HepG2 (cell line): ENCODE data around the gene ABCD1.

Source experiments
- CTCF ChIP-seq: sonication (generic); formaldehyde crosslinking; IDR thresholded peaks from 2 replicates; pipeline ENCODE4 v1.5.0; 2020; ENCODE audit warnings: mild to moderate bottlenecking, missing genetic modification reagents, moderate library complexity
- IKZF1 ChIP-seq: fragments of 450-650 bp; IDR thresholded peaks from 2 replicates; pipeline ENCODE4 v1.7.1; 2016
- MAF1 ChIP-seq: sonication (generic); formaldehyde crosslinking; IDR thresholded peaks from 2 replicates; pipeline ENCODE4 v1.5.0; 2020; ENCODE audit warnings: missing genetic modification reagents, borderline replicate concordance
- PAXIP1 ChIP-seq: sonication (generic); formaldehyde crosslinking; conservative IDR thresholded peaks from 2 replicates; pipeline ENCODE4 v1.4.0; 2020; ENCODE audit warnings: mild to moderate bottlenecking, missing genetic modification reagents, moderate library complexity
- POLR2A ChIP-seq, 2 experiments: IDR thresholded peaks; 2 replicates each; pipeline ENCODE4 v1.6.1; 2011; ENCODE audit warnings: low read depth in 2 of 2, low read length in 2 of 2, mild to moderate bottlenecking in 1 of 2, moderate library complexity in 1 of 2; ENCODE audit not compliant: insufficient read depth in 1 of 2
- RNF2 ChIP-seq: fragments of 450-650 bp; conservative IDR thresholded peaks from 2 replicates; pipeline ENCODE4 v1.6.1; 2016; ENCODE audit warnings: low read depth
- SMARCC2 ChIP-seq: fragments of 450-650 bp; IDR thresholded peaks from 2 replicates; pipeline ENCODE4 v1.6.1; 2017; ENCODE audit warnings: antibody characterized with exemption, mild to moderate bottlenecking
- ZBTB20 ChIP-seq: sonication (generic); formaldehyde crosslinking; IDR thresholded peaks from 2 replicates; pipeline ENCODE4 v1.8.1; 2023; ENCODE audit warnings: missing genetic modification reagents, low read depth, mild to moderate bottlenecking, borderline replicate concordance
- ZNF512 ChIP-seq: sonication (generic); formaldehyde crosslinking; IDR thresholded peaks from 2 replicates; pipeline ENCODE4 v1.4.0; 2020; ENCODE audit warnings: mild to moderate bottlenecking, missing genetic modification reagents
- ZNF839 ChIP-seq: sonication (generic); formaldehyde crosslinking; IDR thresholded peaks from 2 replicates; pipeline ENCODE4 v1.4.0; 2020; ENCODE audit warnings: missing genetic modification reagents, mild to moderate bottlenecking, borderline replicate concordance
- ZSCAN20 ChIP-seq: sonication (generic); formaldehyde crosslinking; IDR thresholded peaks from 2 replicates; pipeline ENCODE4 v1.4.0; 2020; ENCODE audit warnings: missing genetic modification reagents, mild to moderate bottlenecking, borderline replicate concordance

- no peak for TF ChIP-seq ZNF839 (CRISPR knock-in tag)
- no peak for TF ChIP-seq ZNF512 (CRISPR knock-in tag)
- TF ChIP-seq ZBTB20 (CRISPR knock-in tag): no peak
- no peak for TF ChIP-seq SMARCC2
- TF ChIP-seq MAF1 (CRISPR knock-in tag): no peak
- TF ChIP-seq ZSCAN20 (CRISPR knock-in tag): no peak
- no peak for TF ChIP-seq POLR2A (IDR thresholded peaks at IDR 0.05; ENCODE audit: insufficient read depth in 1 of 2, low read depth in 2 of 2, low read length in 2 of 2)
- no peak for TF ChIP-seq IKZF1
- no peak for TF ChIP-seq CTCF (CRISPR knock-in tag)
- no peak for TF ChIP-seq RNF2
- TF ChIP-seq PAXIP1 (CRISPR knock-in tag): no peak
Observed at GRCh38 chrX:153719701-153720100, 5.0 kb upstream of the ABCD1 start.
